Forelimb muscle (tissue), 1 donor: ENCODE measurements around the gene IFI30. TPM values are rescaled to one million over a fixed set of nuclear protein-coding genes. Genes with fewer than 3 reads are reported as not detected.
"Not testable (repeated sequence)": the region's sequence is repeated elsewhere in the genome, so short reads cannot be mapped to it uniquely, and the experiment has no call there.

Source experiments
- DNase-seq: peaks from one replicate; pipeline ENCODE4 v3.0.0-alpha.2; 2013; ENCODE audit warnings: low read depth
- polyA plus RNA-seq: library from polyadenylated mRNA; unstranded; fragments of 120-200 nt; gene quantifications from one replicate; pipeline ENCODE4 v1.2.1, GENCODE V29; 2013; ENCODE audit not compliant: insufficient read length

Gene IFI30
- polyA plus RNA-seq, 1 donor = 0.11 TPM

DNA sequence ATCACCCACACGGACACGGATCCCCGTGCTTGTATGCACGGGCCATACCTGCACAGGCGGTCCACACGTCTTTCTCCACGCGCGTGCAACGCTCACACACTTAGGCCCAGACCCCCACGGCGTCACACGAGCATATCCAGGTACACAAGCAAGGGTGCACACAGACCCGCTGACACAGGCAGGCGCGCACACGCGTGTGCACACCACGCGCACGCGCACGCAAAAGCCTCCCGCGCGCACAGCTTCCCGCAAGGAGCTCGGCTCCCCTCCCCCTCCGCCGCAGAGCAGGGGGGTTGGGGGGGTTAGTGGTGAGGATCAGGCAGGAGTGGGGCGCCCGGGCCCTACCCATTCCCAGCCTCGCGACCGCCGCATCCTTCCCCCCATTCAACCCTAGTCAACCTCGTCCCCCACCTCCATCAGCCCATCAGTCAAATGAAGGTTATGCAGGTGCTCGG, 29.8 kb downstream of the IFI30 start:
- no peak for DNase-seq

- peak; percentile 99 for DNase-seq
Observed at GRCh38 chr19:18203863-18204393, 30.3 kb downstream of the IFI30 start, which contains the start of gene RAB3A. RAB3A (minus strand) TSS chr19:18204042; CDS start chr19:18202740, 1,302 bp downstream.

DNA sequence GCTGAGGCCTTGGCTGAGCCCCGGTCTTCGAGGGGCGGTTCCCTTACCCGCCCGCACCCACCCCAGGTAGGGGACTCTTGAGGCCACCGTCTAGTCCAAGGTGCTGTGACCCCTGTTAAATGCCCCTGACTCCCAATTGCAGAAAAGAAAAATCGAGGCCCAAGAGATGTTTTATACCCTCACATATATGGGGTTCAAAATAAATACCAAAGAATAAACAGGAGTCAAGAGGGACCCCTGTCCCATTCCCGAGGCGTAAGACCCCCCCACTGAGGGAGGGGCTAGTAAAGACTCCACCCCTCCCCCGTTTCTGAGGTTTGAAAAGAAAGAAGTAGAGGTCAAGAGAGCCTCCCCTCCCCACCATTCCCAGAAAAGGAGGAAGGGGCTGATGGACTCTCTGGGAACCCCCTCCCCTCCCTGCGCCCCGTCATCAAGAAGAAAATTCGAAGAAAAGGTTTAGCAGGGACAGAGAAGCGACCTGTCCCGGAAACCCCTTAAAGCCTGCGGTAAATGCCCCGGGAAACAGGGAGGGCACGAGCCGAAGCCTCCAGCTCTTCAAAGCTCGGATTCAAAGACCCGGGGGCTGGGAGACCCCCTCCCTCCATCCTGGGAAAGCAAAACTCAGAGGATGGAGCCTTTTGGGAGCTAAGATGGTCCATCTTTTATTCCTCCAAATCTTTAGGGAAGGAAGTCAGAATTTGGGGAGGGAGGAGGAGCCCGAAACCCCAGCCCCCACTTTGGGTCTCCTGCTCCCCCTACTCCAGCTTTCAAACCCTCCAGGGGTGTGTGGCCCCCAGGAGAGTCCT, 31.0 kb downstream of the IFI30 start:
- DNase-seq = peak; percentile 52

GRCh38 chr19:18205200-18205892, 31.7 kb downstream of the IFI30 start:
- no peak for DNase-seq

GRCh38 chr19:18206018-18206417, 32.4 kb downstream of the IFI30 start:
- DNase-seq = no peak

DNA sequence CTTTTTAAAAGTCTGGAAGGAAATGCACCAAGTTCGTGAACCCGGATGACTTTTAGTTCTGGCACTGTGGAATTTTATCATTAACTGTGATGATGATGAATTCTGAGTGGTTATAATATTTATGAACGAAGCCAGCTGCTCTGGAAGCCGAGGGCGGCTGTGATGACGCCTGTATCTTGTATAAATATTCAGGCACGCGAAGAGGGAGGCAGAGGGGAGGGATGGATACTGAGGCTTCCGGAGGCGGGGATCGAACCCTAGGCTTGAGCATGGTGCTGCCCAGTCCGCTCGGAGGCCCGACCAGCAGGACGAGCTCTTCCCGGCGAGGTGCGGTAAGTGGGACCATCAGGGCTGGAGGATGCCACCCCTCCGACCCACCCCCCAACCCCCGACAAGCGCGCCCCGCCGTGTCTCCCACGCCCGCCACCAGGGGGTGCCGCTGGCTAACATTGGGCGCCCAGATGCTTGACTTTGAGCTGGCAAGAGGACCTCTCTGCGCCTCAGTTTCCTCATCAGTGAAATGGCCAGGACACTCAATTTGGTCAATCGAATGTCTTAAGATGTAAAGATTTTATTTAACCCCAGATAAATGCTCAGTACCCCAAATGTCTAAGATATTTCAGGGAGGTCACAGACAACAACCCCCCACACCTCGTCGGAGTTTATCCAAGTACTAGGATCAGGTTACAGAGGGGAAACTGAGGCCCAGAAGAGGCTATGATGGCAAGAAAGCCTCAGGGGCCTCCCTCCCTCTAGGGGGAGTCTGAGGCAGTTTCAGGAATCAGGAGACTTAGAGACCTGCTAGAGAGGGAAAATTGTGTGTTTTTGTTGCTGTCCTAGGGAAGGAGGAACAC, 34.7 kb downstream of the IFI30 start:
- no peak for DNase-seq

DNA sequence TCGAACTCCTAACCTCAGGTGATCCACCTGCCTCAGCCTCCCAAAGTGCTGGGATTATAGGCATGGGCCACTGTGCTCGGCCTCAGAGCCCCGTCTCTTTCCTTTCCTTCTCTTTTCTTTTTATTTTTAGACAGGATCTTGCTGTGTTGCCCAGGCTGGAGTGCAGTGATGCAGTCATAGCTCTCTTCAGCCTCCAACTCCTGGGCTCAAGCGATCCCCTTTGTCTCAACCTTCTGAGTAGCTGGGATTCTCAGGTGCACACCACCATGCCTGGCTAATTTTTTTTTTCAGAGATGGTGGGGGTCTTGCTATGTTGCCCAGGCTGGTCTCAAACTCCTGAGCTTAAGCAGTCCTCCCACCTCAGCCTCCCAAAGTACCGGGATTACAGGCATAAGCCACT, 36.3 kb downstream of the IFI30 start:
- DNase-seq = not testable (repeated sequence)

DNA sequence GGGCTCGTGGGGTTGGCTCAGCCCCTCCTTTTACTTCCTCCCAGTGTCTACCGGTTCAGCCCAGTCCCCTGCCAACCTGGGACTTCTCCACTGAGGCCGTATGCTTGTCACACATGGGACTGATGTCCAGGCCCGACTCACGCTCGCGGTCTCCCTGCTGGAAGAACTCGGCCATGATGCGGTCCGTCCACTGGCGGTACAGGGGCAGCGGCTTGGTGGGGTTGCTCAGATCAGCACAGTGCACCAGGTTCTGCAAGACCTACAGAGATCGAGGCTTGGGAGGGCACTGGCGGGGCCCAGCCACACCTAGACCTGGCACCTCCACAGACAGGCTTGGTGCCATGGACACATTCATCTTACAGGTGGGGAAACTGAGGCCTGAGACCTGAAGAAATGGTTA, 38.1 kb downstream of the IFI30 start:
- DNase-seq = no peak

DNA sequence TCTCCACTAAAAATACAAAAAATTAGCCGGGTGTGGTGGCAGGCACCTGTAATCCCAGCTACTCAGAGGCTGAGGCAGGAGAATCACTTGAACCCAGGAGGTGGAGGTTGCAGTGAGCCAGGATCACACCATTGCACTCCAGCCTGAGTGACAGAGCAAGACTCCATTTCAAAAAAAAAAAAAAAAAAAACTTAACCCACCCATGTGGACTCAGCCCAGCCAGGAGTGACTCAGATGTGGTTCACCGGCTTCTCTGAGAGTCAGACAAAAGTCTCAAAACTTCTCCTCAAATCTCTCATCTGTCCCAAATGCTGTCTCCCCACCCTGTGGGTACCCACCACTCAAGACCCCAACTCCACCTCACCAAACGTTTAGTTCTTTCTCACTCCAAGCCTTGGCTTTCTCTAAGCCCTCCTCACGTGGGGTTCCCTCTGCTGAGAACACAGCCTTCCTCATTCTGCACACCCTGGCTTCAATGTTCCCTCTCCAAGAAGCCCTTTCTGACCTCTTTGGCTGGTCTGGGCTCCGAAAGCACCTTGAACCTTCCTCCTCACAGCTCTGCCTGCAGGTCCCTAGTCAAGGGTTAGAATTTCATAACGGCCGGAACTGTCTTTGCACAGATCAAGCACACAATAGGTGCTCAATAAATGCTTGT, 41.3 kb downstream of the IFI30 start:
- no peak for DNase-seq

DNA sequence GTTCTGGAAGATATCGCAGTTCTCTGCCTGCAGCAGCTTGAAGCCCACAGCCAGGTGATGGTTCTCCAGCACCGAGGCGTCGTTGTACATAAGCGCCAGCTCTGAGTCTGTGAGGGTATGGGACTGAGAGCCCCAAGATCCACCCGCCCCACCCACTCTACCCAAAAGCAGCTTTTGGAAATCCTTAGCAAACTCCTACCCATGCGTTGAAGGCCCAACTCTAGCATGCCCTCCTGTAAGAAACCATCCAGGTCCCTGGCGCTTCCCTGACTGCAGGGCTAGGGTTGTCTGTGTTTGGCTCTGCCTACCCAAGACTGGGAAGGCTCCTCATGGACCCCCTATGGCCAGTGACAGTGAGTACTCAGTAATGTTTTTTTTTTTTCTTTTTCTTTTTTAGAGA, 43.2 kb downstream of the IFI30 start:
- no peak for DNase-seq

- DNase-seq = no peak
Observed at GRCh38 chr19:18218159-18218558, 44.5 kb downstream of the IFI30 start.

DNA sequence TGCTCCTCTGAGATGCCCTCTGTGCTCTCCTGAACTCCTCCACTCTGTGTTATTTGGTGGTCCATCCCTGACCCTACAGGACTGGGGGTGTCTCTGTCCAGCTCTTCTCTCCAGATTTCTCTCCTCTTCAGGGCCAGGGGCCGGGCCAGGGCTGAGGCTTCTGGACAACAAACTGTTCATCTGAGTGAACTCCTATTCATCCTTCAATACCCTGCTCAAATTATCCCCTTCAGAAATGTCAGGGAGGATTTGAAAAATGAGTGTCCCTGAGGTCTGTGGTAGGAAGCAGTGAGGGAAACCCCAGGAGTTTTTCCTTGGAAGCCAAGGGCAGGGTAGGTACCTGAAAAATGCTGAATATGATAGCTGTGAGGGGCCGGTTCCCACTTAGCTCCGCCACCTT, 45.0 kb downstream of the IFI30 start:
- DNase-seq = no peak

DNA sequence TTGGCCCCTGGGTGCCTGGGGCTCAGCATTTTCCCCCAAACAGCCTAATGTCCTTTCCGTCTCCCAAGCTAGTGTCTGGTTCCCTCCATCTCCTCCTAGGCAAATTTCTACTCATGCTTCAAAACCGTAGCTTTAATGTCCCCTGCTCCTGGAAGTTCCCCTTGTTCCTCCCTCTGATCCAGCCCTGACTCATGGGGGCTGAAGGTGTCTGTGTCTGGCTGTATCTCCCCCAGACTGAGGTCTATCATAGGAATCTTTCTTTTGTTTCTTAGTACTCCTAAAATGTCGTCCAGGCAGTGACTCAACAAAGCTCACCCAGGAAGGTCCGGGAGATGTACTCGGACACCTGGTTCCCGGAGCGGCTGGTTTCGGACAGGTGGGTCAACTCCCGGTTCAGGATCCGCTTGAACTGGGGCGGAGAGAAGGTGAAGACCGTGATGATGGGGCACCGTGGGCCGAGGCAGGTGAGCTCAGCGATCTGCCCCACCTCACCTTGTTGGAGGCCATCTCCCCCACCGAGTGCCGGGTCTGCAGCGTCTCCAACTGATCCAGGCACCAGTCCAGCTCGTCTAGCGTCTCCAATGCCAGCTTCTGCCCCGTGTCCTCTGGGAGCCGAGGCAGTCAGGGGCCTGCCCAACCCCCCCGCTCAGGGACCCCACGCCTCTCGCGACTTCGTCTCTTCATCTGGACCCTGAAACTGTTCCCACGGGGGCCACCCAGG, 46.5 kb downstream of the IFI30 start:
- DNase-seq = no peak

GRCh38 chr19:18220632-18221275, 47.1 kb downstream of the IFI30 start:
- DNase-seq = no peak

GRCh38 chr19:18221815-18222725, 48.5 kb downstream of the IFI30 start:
- no peak for DNase-seq

DNA sequence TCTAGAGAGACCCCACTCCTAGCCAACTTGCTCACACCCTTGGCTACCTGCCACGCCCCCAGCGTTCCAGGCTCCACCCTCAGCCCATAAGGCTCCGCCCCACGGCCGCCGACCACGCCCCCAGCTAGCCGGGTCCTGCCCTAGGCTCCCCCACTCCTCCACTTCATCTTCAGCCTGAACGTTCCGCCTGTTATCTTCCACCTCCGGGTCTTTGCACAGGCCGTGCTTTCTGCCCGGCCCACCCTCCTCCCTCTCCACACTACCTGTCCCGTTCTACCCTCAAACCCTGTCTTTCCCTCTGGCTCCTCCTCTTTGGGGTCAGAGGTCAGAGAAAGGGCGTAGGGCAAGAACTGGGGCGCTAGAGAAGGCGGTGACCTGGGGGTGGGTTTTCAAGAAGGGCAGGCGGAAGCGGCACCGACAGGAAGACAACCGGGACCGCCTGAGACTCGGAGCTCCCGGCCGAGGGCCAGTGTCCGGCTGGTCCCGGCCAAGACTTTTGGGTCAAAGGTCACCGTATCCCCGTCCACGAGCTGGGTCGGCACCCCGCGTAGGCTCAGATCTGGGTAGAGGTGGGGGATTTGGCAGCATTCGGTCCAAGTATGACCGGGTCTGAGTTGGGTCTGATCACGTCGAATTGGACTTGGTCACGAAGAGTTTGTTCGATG, 50.4 kb downstream of the IFI30 start:
- no peak for DNase-seq

DNA sequence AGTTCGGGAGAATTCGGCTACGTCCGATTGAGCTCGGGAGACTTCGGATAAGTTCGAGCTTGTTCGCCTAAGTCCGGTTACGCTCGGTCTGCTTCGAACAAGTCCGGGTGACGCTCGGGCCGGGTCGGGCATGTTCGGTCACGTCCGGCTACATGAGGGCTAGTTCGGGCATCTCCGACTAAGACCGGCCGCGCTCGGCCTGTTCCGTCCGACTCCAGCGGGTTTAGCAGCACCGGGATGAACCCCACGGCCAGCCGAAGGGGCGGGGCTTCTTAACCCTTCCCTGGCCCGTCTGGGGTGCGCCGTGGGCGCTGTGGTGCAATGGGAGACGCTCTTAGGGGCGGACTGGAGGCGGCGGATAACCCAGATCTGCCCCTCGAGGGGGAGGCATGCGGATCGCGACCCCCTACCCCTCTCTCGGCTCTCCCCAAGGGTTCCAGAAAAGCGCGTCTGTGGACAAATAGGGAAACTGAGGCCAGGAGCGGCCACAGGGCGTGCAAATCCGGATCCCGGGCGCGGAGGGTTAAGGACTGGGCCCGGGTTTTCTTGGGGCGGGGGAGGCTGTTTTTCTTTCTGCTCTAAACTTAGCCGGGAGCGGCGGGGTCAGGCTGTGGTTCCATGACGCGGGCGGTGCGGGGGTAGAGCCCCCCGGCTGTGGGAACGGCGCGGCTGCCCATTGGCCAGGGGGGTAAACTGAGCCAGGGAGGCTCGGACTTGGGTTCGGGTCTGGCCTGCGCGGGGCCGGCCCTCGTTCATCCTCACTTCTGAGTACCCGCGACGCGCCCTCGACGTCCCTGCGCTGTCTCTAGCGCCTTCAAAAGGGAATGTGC, 51.1 kb downstream of the IFI30 start:
- peak; percentile 93 for DNase-seq

DNA sequence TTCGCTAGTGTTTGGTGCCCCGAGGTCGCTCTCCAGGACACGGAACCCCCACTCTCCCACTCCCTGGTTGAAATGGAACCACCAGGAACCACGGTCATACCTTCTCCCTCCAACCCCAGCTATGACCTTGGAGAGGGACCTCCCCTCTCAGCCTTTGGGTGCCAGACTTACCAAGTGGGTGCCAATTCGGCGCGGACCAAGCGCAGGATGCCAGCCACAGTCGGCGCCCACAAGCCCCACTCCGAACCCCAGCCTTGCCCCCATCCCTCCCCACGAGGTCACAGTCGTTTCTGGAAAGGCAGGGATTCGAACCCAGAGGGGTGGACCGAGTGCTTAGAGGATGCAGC, 51.7 kb downstream of the IFI30 start:
- DNase-seq = no peak
